Smooth muscle cell (in vitro differentiated cells): ENCODE results near the gene PGAM1. TPM values are rescaled to one million over a fixed set of nuclear protein-coding genes. Genes with fewer than 3 reads are reported as not detected.

Source experiments
- DNase-seq: peaks from one replicate; lab custom pipeline; 2025; ENCODE audit not compliant: unreplicated experiment; lab: John Stamatoyannopoulos, UW
- H2AFZ ChIP-seq: fragments of 200-600 bp; sonication (generic); 2 replicates; pipeline ENCODE4 v1.6.0; 2016; ENCODE audit warnings: antibody characterized with exemption, low read depth, mild to moderate bottlenecking
- H3F3A ChIP-seq: fragments of 200-600 bp; sonication (generic); 2 replicates; pipeline ENCODE4 v1.6.0; 2017; ENCODE audit warnings: antibody characterized with exemption, low read depth
- H3K27ac ChIP-seq: fragments of 200-600 bp; sonication (generic); 2 replicates; pipeline ENCODE4 v1.5.1; 2016; ENCODE audit warnings: low read depth, mild to moderate bottlenecking
- H3K27me3 ChIP-seq: fragments of 200-600 bp; sonication (generic); 2 replicates; pipeline ENCODE4 v1.6.1; 2016; ENCODE audit warnings: low read depth, mild to moderate bottlenecking
- H3K36me3 ChIP-seq: fragments of 200-600 bp; sonication (generic); 2 replicates; pipeline ENCODE4 v1.5.1; 2016; ENCODE audit warnings: low read depth
- H3K4me1 ChIP-seq: fragments of 200-600 bp; sonication (generic); 2 replicates; pipeline ENCODE4 v1.5.1; 2016; ENCODE audit warnings: low read depth
- H3K4me2 ChIP-seq: fragments of 200-600 bp; sonication (generic); 2 replicates; pipeline ENCODE4 v1.6.0; 2016; ENCODE audit warnings: mild to moderate bottlenecking
- H3K4me3 ChIP-seq: fragments of 200-600 bp; sonication (generic); 2 replicates; pipeline ENCODE4 v1.5.1; 2016; ENCODE audit warnings: mild to moderate bottlenecking
- H3K79me2 ChIP-seq: fragments of 200-600 bp; sonication (generic); 2 replicates; pipeline ENCODE4 v1.6.0; 2016; ENCODE audit warnings: low read depth, mild to moderate bottlenecking
- H3K9ac ChIP-seq: fragments of 200-600 bp; sonication (generic); 2 replicates; pipeline ENCODE4 v1.6.0; 2016; ENCODE audit warnings: low read depth
- H3K9me3 ChIP-seq: fragments of 200-600 bp; sonication (generic); replicated peaks from 2 replicates; pipeline ENCODE4 v1.5.1; 2016; ENCODE audit warnings: low read depth
- H4K20me1 ChIP-seq: fragments of 200-600 bp; sonication (generic); 2 replicates; pipeline ENCODE4 v1.6.0; 2016; ENCODE audit warnings: low read depth
- WGBS: methylation state at CpG from one replicate; pipeline ENCODE4 v1.1.7; 2016; ENCODE audit warnings: low lambda C conversion rate; 5-methylcytosine and 5-hydroxymethylcytosine counted together
- polyA plus RNA-seq: library from polyadenylated mRNA; unstranded; fragments of >200 nt; fragmentation: Nextera tagmentation; extraction: Ambion mirVana; gene quantifications from 2 replicates; pipeline ENCODE4 v1.2.1, GENCODE V29; 2016
- total RNA-seq: library from RNA; depleted of rRNA; stranded (reverse); fragments of >200 nt; gene quantifications from 2 replicates; pipeline ENCODE4 v1.2.3, GENCODE V29; 2014
- TF ChIP-seq, protein P1 (sequence below): fragments of 200-600 bp; sonication (generic); IDR thresholded peaks from 2 replicates; pipeline ENCODE4 v1.5.1; 2017; ENCODE audit warnings: borderline replicate concordance, mild to moderate bottlenecking, antibody characterized with exemption; ENCODE audit not compliant: insufficient read depth, poor library complexity, severe bottlenecking

The PGAM1 gene
- total and polyA plus RNA-seq, 2 experiments from 2014 or later, result 725 to 957 TPM

DNA sequence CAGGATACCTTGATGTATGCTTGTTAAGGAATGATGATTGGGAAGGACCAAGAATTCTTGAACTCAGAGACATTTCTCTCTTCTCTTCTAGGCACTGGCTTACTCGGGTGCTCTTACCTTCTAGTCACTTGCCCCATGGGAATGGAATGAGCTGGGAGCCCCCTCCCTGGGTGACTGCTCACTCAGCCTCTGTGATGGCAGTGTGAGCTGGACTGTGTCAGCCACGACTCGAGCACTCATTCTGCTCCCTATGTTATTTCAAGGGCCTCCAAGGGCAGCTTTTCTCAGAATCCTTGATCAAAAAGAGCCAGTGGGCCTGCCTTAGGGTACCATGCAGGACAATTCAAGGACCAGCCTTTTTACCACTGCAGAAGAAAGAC lies 30.7 kb downstream of the PGAM1 start:
- peak overlapping the region; percentile 19 for H3K27ac ChIP-seq

DNA sequence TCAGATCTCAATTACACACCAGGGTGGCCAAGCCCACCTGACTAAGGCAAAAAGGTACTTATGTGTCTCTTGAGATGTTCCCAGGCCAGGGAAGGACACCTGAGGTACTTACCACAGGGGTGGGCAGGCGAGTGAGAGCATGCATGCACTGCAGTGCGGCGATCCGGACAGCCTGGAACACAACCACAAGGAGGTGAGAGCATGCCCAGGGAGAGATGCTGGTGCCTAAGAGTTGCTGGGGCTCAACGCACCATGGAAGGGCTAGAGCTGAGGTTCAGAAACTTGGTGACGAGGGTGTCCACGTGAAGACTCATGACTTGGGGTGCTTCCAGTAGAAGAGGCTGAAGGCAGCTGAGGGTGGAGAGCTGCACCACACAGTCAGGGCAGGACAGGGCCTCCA lies 33.1 kb downstream of the PGAM1 start:
- Histone ChIP-seq H3K4me1 (no peaks in the 10 kb centered on the region), H4K20me1 (peaks cover 21% of the 10 kb centered on the region), H3K27me3 (no peaks in the 10 kb centered on the region), H3K9ac (no peak overlapping the region), H3K9me3 (no peaks in the 10 kb centered on the region), H3K4me3 (no peak overlapping the region), H2AFZ (no peak overlapping the region), H3K4me2 (no peak overlapping the region), H3K27ac (no peak overlapping the region), H3K79me2 (no peaks in the 10 kb centered on the region), H3K36me3 (peaks cover 15% of the 10 kb centered on the region), H3F3A (peaks cover 31% of the 10 kb centered on the region)
- WGBS, result 98% methylated on average over 7 of the region's 7 CpGs
- no peak for DNase-seq
- TF ChIP-seq, protein P1, sequence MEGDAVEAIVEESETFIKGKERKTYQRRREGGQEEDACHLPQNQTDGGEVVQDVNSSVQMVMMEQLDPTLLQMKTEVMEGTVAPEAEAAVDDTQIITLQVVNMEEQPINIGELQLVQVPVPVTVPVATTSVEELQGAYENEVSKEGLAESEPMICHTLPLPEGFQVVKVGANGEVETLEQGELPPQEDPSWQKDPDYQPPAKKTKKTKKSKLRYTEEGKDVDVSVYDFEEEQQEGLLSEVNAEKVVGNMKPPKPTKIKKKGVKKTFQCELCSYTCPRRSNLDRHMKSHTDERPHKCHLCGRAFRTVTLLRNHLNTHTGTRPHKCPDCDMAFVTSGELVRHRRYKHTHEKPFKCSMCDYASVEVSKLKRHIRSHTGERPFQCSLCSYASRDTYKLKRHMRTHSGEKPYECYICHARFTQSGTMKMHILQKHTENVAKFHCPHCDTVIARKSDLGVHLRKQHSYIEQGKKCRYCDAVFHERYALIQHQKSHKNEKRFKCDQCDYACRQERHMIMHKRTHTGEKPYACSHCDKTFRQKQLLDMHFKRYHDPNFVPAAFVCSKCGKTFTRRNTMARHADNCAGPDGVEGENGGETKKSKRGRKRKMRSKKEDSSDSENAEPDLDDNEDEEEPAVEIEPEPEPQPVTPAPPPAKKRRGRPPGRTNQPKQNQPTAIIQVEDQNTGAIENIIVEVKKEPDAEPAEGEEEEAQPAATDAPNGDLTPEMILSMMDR, result no peak

More for the DNA sequence above, 30.7 kb downstream of the PGAM1 start:
- Histone ChIP-seq H3K79me2 (peaks cover 4% of the 10 kb centered on the region), H3K9ac (no peak overlapping the region), H3K4me1 (no peaks in the 10 kb centered on the region), H3K27me3 (no peaks in the 10 kb centered on the region), H3K9me3 (no peaks in the 10 kb centered on the region), H3K36me3 (peaks cover 10% of the 10 kb centered on the region), H3K4me2 (no peak overlapping the region), H2AFZ (no peak overlapping the region), H3K4me3 (no peak overlapping the region), H3F3A (peaks cover 27% of the 10 kb centered on the region), H4K20me1 (peaks cover 44% of the 10 kb centered on the region)
- DNase-seq, result no peak
- TF ChIP-seq, protein P1, result no peak
- 77% methylated on average over 3 of the region's 3 CpGs for WGBS

DNA sequence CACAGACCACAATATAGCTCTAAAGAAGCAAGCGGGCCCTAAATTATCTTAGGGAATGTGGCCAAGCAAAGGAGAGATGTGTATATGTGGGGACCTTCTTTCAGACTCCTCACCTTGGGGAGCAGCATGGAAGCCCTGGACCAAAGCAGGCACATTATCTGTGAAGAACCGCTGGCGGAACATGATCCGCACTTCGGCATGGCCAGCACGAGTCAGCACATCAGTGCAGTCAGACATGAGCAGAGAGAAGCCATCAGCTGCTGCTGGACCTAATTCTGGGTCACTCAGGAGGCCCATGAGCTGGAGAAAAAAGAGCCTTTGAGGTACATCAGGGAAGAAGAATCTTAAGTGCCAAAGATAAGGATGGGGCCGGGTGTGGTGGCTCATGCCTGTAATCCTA lies 33.9 kb downstream of the PGAM1 start:
- DNase-seq, result no peak
- Histone ChIP-seq H3K4me3 (no peak overlapping the region), H3K27me3 (no peaks in the 10 kb centered on the region), H3F3A (peaks cover 39% of the 10 kb centered on the region), H3K79me2 (no peaks in the 10 kb centered on the region), H3K9me3 (no peaks in the 10 kb centered on the region), H2AFZ (no peak overlapping the region), H3K9ac (no peak overlapping the region), H3K4me2 (no peak overlapping the region), H3K36me3 (peaks cover 15% of the 10 kb centered on the region), H4K20me1 (peaks cover 13% of the 10 kb centered on the region), H3K4me1 (no peaks in the 10 kb centered on the region), H3K27ac (no peak overlapping the region)
- WGBS, result 88% methylated on average over 7 of the region's 7 CpGs
- TF ChIP-seq, protein P1, result no peak

DNA sequence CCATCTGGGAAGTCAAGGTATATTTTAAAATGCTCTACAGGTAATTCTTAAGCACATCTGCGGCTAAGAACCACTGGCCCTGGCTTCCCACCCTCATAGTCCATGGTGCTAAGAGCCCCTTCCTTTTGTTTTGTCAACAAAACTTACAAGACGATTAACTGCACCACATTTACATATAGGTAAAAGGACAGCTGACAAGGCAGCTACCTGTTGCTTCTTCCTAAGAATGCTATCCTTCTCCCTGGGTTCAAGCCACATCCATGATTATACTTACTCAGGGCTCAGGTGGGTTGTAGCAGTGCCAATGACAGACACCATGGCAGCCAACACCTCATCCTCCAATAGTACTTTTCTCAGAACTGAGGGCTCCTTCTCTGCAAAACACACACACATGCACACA lies 36.3 kb downstream of the PGAM1 start:
- no peaks in the 10 kb centered on the region for H4K20me1 ChIP-seq

More for the DNA sequence above, 36.3 kb downstream of the PGAM1 start:
- 99% methylated on average over 2 of the region's 2 CpGs for WGBS
- Histone ChIP-seq H3K4me1 (no peaks in the 10 kb centered on the region), H3K27ac (no peak overlapping the region), H3K79me2 (no peaks in the 10 kb centered on the region), H3K4me3 (no peak overlapping the region), H2AFZ (no peak overlapping the region), H3K4me2 (no peak overlapping the region), H3K9me3 (no peaks in the 10 kb centered on the region), H3F3A (peaks cover 24% of the 10 kb centered on the region), H3K36me3 (peaks cover 15% of the 10 kb centered on the region), H3K9ac (no peak overlapping the region), H3K27me3 (no peaks in the 10 kb centered on the region)
- no peak for DNase-seq
- TF ChIP-seq, protein P1, result no peak
